ENCODE data around the gene HORMAD2.

The HORMAD2 gene

DNA sequence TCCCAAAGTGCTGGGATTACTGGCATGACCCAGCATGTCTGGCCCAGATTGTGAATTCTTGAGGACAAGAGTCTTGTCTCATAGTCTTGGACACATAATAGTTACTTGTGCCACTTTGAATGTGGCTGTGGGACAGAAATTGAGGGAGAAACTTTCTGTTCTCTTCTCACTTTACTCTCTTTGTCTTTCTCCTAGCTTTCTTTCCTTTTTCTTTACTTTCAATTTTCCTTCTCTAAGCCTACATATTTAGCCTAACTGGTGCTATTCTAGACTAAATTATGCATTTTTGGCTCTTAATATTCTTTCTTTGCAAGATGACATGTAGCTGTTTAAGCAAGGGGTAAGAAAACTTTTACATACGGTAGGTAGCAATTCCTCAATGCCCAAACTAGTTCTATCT is 33.2 kb downstream of the HORMAD2 start:
- DNase-seq: no peak

DNA sequence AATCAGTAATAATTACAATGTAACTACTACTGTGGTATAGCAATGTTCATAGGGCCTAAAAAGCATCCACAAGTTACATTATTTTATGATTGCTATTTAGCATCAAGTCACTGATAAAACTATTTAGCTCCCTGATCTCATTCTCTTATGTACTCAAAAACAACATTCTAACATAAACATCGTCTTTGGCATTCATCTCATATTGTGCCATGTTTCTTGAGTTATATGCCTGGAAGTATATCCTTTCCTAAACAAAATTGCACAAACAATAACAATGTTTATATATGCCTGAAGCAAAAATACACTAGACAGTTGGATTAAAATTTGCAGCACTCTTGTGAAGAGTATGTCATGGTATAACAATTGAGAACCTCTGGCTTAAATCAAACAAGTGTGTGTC is 34.1 kb downstream of the HORMAD2 start:
- DNase-seq: no peak

DNA sequence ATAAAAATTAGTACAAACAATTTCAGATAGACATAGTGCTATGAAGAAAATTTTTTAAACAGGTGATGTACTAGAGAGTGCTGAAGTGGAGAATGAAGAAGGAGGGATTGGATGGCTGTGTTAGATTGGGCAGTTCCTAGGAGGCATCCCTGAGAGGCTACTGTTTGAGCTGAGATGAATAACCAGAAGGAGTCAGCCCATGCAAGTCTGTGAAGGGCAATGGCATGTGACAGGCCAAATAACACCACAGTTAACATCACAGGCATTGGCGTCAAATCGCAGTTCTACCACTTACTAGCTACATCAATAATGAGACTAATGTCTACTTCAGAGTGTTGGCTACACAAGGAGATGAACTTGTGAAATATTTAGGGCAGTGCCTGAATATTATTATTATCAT is 35.4 kb downstream of the HORMAD2 start:
- DNase-seq: no peak

DNA sequence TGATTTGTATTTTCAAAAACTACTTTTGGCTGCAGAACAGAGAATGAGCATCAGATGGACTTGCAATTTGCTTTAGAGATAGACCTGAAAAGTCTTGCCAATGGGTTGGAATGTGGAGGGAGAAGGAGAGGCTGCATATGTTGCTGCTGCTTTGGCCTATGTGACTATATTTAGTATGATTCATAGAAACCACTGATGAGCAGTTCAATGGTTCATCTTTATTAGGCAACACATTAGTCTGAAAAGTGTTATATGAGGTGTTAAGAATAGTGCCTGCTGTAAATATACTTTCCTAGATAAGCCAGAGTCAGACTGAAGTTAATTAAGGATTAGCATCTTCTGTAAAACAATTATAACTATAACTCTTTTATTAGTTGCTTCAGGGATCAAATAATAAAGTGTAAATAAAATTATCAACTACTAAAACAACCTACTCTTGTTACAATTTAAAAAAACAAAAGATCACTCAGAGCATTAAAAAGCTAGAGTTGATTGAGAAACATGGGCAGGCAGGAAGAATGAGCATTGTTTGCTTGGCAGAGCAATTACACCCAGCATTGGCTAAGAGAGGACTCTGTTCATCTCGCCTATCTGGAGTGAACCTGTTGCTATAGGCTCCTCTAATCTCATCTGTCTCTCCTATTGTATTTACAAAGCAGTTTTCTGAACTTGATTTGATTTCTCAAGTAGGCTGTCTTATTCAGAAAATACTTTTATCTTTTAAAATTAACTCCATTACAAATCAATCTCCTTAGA is 36.3 kb downstream of the HORMAD2 start:
- no peak for DNase-seq

DNA sequence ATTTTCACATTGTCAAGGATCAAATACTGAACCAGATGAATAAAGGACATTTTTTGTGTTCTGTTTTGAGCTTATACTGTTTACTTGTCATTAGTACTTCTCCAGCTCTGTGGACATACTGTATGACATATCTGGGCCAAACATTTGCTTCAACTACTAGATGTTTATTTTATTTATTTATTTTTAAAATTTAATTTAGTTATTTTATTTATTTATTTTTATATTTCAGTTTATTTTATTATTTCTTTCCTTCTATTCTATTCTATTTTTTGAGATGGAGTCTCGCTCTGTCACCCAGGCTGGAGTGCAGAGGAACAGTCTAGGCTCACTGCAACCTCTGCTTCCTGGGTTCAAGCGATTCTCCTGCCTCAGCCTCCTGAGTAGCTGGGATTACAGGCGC is 37.0 kb downstream of the HORMAD2 start:
- no peak for DNase-seq

DNA sequence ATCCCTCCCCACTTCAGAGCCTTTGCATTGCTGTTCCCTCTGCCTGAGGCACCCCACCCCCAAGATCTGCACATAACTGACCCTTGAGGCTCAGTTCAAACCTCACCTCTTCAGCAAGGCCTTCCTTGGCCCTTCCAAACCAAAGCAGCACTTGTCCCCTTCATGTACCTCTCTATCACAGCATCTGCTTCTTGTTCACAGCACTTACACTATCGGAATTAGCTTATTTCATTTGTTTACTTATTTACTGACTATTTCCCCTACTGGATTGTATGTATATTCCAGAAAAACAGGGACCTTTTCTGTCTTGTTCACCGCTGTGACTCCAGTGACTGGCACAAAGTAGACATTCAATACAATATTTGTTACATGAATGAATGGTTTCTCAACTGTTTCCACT is 38.0 kb downstream of the HORMAD2 start:
- DNase-seq: no peak

GRCh38 chr22:30121960-30122359 is 41.7 kb downstream of the HORMAD2 start:
- DNase-seq: no peak

DNA sequence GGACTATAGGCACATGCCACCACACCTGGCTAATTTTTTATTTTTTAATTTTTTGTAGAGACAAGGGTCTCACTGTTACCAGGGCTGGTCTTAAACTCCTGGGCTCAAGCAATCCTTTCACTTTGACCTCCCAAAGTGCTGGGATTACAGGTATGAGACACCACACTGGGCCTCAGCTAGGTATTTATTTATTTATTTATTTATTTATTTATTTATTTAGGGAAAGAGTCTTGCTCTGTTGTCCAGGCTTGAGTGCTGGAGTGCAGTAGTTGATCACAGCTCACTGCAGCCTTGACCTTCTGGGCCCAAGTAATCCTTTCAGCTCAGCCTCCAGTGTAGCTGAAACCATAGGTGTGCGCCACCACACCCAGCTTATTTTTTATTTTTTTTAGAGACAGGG is 43.2 kb downstream of the HORMAD2 start:
- no peak for DNase-seq

DNA sequence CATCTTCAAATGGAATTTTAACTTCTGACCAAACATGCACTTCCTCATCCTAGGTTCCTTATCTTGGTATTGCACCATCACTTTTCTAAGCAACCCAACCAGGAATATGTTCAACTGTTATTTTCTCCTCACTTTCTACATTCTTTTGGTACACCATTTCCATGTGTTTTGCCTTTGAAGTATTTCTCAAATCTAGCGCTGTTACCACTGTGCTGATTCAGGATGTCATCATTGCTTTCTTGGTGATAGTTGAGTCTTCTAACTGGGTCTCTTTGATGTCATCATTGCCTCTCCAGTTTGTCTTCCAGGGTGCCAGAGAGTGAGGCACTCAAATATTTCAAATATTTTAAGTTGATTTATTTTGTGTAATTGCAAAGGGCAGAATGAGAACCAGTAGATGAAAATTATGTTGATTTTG is 47.5 kb downstream of the HORMAD2 start:
- no peak for DNase-seq

DNA sequence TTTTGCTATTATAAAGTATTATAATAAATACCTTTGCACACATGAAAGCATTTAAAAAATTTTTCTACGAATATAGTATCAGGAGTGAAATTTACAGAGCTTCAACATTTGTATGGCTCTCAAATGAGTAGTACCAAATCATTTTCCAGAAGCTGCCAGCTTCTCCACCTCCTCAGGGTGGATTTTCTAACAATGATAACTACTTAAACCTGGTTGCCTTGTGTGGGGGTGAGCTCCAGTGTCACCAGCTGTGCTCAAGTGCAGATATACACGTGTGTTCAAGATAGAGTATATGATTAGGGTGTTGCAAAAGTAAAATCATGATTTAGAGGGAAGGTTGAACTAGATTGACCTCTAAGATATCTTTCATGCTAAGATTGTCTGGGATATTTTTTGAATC is 48.2 kb downstream of the HORMAD2 start:
- DNase-seq: no peak

DNA sequence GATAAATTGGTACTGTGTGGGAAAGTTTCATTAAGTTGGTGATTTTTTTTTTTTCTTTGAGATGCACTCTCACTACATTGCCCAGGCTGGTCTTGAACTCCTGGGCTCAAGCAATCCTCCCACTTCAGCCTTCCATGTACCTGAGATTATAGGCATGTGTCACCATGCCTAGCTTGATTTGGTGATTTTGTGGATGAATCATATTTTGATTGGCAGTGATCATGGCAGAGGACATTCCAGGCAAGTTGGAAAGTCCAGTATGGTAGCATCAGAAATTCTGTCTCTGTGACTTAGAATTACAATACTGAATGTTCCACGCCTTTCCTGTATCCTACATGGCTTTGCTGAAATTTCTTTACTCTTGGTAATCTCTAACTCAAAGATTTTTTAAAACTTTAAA is 49.4 kb downstream of the HORMAD2 start:
- DNase-seq: no peak

DNA sequence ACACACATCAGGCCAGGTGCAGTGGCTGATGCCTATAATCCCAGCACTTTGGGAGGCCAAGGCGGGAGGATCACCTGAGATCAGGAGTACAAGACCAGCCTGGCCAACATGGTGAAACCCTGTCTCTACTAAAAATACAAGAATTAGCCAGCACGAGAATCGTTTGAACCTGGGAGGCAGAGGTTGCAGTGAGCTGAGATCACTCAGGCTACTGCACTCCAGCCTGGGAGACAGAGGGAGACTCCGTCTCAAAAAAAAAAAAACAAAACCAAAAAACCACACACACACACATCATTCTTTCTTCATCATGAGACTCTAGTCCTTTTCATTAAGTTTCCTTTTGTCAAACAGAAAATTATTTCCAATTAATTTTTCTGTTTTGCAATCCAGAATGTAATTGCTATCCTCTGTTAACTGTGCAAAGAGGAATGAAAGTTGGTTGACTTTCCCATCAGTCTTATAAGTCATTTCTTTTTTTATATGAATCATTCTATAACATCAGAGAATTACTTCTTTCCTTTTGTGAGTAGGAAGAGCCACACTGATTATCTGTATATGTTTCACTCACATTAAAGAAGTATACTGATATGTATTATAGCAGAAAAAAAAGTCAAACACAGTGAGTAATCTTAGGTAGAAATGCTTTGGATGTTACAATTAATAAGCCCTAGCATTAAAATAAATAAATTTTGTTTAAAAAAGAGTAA is 52.2 kb downstream of the HORMAD2 start:
- DNase-seq: no peak

DNA sequence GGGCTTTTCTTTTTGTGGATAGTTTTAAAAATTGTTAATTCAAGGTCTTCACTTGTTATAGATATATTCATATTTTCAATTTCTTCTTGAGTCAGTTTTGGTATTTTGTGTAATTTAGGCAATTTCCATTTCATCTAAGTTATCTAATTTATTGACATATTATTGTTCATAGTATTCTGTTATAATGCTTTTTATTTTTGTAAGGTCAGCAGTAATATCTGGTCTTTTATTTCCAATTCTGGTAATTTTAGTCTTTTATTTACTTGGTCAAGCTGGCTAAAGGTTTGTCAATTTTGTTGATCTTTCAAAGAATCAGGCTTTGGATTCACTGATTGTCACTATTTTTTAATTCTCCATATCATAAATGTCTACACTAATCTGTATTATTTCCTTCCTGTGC is 60.1 kb downstream of the HORMAD2 start:
- DNase-seq: no peak

- no peak for DNase-seq
Measured at GRCh38 chr22:30143265-30143664, 63.0 kb downstream of the HORMAD2 start.

DNA sequence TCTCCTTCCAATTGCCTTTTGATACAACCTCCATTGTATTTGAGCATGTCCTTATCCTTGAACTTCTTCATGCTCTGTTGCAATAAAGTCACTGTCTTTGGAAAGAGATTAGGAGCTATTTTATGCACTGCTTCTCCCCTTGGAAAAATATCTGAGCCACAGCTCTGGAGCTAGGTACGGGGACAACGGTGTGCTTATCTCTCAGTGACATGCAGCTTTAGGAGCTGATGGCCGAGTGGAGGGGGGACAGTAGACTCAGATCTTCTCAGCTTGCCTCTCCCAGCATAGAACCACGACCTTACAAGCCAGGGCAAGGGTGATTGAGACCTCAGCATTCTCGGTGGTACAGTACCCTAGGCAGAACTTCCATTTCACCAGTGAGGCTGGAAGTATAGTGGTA is 64.1 kb downstream of the HORMAD2 start:
- no peak for DNase-seq

DNA sequence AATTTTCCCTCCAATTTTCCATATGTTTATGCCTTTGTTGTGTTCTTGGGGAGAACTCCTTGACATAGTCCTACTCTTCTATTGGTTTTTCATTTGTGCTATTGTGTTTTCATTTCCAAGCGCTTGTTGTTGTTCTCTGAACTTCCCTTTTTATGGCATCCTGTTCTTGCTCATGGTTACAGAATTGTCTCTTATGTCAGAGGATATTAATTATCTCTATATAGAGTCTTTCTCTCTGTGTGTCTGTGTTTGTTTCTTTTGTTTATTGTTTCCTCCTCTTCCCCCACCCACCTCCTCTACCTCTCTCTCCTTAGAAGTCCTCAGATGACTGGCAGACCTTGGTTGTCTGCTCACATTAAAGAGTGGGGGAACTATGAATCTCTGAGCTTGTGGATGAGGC is 69.9 kb downstream of the HORMAD2 start:
- DNase-seq: no peak

- no peak for DNase-seq
Measured at GRCh38 chr22:30158277-30158676, 78.0 kb downstream of the HORMAD2 start.

DNA sequence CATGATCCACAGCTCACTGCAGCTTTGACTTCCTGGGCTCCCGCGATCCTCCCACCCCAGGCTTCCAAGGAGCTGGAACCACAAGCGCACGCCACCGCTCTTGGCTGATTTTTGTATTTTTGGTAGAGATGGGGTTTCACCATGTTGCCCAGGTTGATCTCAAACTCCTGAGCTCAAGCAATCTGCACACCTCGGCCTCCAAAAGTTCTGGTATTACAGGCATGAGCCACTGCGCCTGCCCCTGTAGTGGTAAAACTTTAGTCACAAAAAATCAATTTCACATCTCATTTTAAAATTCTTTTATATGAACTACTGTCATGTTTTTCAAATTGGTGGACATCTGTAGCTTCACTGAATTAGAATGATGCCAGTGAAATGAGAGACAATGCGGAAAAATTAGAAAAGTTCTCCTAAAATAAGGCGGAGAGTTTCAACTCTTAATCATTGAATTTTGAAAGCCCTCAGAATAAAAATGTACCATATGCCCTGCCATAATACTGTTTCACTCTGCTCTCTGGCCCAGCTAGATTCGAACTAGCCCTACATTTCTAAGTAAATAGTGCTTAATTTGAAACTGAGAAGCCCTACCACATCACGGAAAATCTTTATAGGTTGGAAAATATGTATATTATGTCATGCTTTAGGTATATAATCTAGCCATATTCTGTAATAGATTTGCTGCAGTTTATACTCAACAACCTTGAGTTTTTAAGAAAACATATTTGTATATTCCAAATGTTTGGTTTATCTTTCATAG is 78.7 kb downstream of the HORMAD2 start:
- no peak for DNase-seq

DNA sequence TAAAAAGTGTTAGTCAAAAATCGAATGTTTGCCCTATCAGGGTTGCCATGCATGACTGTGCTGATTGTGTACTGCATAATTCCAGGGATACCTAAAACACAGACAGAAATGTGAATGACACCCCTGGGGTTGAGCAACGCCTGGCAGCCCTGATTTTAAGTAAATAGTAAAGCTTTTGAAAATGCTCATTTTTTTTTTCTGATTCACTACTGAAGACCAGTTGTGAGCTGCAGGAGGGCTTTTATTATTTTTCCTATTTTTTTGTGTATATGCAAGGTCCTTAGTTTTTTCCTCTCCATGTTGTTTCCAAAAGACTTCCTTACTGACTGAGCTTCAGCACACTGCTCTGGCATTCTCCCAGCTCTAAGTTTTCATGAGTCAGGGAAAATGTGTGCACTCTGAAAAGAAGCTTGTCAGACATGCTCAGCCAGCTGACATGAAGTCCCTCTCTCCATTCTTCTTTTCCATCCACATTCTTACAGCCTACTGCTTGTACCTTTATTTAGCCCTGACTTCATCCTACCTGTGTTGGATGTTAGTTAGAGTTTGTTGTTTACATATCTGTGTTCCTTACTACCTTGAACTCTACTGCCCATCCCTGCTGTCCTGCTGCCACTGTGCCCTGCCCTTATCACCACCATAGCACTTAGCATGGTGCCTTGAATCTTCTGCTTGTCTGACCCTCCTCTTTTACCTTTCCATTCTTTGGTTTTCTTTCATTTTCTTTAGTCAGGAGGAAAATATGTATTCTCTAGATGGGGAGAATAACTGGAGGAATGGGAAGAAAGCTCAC is 79.5 kb downstream of the HORMAD2 start:
- peak; percentile 67 for DNase-seq

DNA sequence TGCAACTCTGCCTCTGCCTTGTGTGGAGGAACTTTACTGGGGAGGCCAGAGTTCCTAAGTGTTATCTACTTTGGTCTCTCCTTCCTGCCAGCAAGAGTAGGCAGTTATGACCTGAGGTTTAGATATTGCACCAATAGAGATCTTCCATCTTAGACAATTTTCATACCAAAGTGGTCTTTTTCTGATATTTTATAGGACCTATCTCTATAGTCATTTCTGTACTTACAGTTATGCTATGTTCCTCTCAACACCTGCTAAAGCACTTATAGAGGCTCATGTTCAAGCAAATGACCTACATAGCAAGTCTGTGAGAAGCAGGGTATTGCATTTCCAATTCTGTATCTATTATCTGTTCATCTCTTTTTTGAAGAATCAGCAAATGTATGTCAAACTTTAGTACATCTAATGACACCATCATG is 80.8 kb downstream of the HORMAD2 start:
- DNase-seq: no peak

DNA sequence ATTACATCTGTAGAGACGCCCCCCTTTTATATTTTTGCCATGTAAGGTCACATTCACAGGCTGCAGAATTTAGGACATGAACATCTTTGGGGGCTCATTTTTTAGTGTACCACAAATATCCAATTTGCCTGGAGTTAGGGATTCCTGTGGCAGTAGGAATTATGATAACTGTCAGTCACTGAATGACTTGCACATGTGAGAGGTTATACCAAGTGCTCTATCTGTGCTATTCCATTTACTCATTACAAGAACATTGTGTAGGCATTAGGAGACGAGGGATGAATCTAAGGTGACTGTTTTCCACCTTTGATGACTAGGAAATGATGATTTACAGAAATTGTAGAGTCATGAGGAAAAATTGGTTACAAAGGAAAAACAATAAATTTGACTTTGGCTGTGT is 87.0 kb downstream of the HORMAD2 start:
- DNase-seq: no peak

DNA sequence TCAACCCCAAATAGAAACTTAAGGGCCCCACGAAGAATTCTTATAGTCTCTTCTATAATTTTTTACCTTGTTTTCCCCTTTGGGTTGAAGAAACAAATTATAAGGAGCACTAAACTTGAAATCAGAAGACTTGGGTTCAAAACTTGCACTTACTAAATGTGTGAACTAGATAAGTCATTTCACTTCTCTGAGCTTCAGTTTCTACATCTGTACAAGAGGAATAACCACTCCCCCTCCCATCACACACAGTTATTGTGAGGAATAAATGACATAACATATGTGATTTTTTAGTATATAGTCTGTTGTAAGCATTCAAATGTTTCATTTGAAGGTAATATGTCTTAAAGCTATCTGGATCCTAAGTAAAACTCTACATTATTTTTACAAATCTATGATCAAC is 87.5 kb downstream of the HORMAD2 start:
- no peak for DNase-seq

GRCh38 chr22:30169002-30169401 is 88.7 kb downstream of the HORMAD2 start:
- no peak for DNase-seq
